ES-I3 (cell line): ENCODE data around the gene UNC5CL.
A peak's percentile ranks its signal among the peaks of the same experiment; 100 is the strongest.
"Not testable (repeated sequence)": the region's sequence is repeated elsewhere in the genome, so short reads cannot be mapped to it uniquely, and the experiment has no call there.

Source experiments
- H3K36me3 ChIP-seq: 2 replicates; pipeline ENCODE4 v1.6.1; 2013; ENCODE audit warnings: mild to moderate bottlenecking, low read length, control low read depth, moderate library complexity; ENCODE audit not compliant: insufficient read depth
- H3K4me1 ChIP-seq: 2 replicates; pipeline ENCODE4 v1.6.1; 2013; ENCODE audit warnings: mild to moderate bottlenecking, control low read depth, low read length; ENCODE audit not compliant: insufficient read depth
- H3K9ac ChIP-seq: 2 replicates; pipeline ENCODE4 v1.6.1; 2013; ENCODE audit warnings: low read depth, mild to moderate bottlenecking, low read length, moderate library complexity
- H3K9me3 ChIP-seq: 2 replicates; pipeline ENCODE4 v1.6.1; 2013; ENCODE audit warnings: mild to moderate bottlenecking, low read length, moderate library complexity; ENCODE audit not compliant: control insufficient read depth, insufficient read depth

The UNC5CL gene

DNA sequence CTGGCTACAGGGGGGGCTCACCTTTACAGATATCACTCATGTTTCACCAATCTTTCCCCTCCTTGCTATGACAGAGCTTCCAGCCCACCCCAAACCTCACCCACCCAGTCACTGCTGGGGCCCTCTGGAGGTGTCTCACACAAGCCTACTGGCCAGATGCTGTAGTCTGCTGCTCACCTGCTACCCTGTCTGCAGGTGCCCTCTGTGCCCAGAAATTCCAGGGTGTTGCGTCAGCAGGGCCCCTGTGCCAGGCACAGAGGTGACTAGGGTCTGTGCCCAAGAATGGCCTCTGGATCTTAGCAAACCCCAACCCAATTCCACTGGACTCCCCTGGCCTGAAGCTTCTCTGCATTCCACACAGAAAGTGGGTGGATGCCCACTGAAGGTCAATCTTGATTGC, 21.4 kb downstream of the UNC5CL start:
- Histone ChIP-seq H3K9me3 (no peaks in the 10 kb centered on the region), H3K4me1 (no peaks in the 10 kb centered on the region), H3K36me3 (no peaks in the 10 kb centered on the region), H3K9ac (no peak overlapping the region)

DNA sequence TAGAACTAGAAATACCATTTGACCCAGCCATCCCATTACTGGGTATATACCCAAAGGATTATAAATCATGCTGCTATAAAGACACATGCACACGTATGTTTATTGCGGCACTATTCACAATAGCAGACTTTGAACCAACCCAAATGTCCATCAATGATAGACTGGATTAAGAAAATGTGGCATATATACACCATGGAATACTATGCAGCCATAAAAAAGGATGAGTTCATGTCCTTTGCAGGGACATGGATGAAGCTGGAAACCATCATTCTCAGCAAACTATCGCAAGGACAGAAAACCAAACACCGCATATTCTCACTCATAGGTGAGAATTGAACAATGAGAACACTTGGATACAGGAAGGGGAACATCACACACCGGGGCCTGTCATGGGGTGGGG, 23.2 kb downstream of the UNC5CL start:
- not testable (repeated sequence) for H3K4me1 ChIP-seq, H3K36me3 ChIP-seq, H3K9me3 ChIP-seq, H3K9ac ChIP-seq

- H3K4me1 ChIP-seq, result no peaks in the 10 kb centered on the region
These were observed 24.2 kb downstream of the UNC5CL start for GRCh38 chr6:41014780-41015179.

GRCh38 chr6:41013466-41014153, 25.4 kb downstream of the UNC5CL start:
- Histone ChIP-seq H3K36me3 (no peaks in the 10 kb centered on the region), H3K4me1 (no peaks in the 10 kb centered on the region)

More at GRCh38 chr6:41014780-41015179, 24.2 kb downstream of the UNC5CL start:
- Histone ChIP-seq H3K9ac (no peak overlapping the region), H3K9me3 (no peaks in the 10 kb centered on the region), H3K36me3 (no peaks in the 10 kb centered on the region)

GRCh38 chr6:41011673-41012072, 27.3 kb downstream of the UNC5CL start:
- H3K36me3 ChIP-seq, result no peaks in the 10 kb centered on the region
- no peaks in the 10 kb centered on the region for H3K4me1 ChIP-seq
- no peak overlapping the region for H3K9ac ChIP-seq
- no peaks in the 10 kb centered on the region for H3K9me3 ChIP-seq

More at GRCh38 chr6:41013466-41014153, 25.4 kb downstream of the UNC5CL start:
- H3K9ac ChIP-seq, result no peak overlapping the region
- H3K9me3 ChIP-seq, result no peaks in the 10 kb centered on the region

DNA sequence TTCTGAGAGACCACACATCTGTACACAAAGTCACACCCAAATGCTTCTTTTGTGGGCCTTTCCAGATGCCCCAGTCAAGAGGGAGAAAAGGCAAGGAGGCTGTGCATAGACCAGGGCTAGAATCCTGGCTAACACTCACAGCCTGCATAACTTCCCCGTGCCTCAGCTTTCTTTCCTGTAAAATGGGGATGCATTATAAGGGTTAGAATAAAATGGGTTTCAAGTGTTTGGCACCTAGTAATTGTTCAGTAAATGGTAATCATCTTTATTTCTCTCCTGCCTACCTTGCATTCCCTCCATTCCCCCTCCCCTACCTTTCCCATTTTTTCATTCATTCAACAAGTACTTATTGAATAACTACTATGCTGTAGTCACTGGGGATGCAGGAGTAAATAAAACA, 29.4 kb downstream of the UNC5CL start:
- H3K36me3 ChIP-seq, result no peaks in the 10 kb centered on the region
- no peak overlapping the region for H3K9ac ChIP-seq
- H3K9me3 ChIP-seq, result no peaks in the 10 kb centered on the region
- no peaks in the 10 kb centered on the region for H3K4me1 ChIP-seq

- Histone ChIP-seq H3K36me3 (no peaks in the 10 kb centered on the region), H3K9ac (no peak overlapping the region), H3K9me3 (no peaks in the 10 kb centered on the region), H3K4me1 (no peaks in the 10 kb centered on the region)
These were observed 31.0 kb downstream of the UNC5CL start for GRCh38 chr6:41008011-41008410.

DNA sequence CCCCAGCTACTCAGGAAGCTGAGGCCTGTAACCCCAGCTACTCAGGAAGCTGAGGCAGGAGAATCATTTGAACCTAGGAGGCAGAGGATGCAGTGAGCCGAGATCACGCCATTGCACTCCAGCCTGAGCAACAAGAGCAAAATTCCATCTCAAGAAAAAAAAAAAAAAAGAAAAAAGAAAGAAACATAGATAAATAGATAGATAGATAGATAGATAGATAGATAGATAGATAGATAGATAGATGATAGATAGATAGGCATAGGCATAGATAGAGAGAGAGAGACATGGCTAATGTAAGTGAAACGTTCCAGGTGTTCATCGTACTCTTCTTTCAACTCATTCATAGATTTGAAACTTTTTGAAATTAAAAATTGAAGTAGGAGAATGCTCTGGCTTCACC, 32.0 kb downstream of the UNC5CL start:
- H3K36me3 ChIP-seq, H3K9me3 ChIP-seq, H3K4me1 ChIP-seq, H3K9ac ChIP-seq: not testable (repeated sequence)

GRCh38 chr6:41006217-41006616, 32.8 kb downstream of the UNC5CL start:
- not testable (repeated sequence) for H3K4me1 ChIP-seq

GRCh38 chr6:41002168-41002567, 36.9 kb downstream of the UNC5CL start:
- Histone ChIP-seq H3K4me1 (peaks cover 31% of the 10 kb centered on the region), H3K9me3 (no peaks in the 10 kb centered on the region), H3K9ac (no peak overlapping the region), H3K36me3 (no peaks in the 10 kb centered on the region)

More at GRCh38 chr6:41006217-41006616, 32.8 kb downstream of the UNC5CL start:
- not testable (repeated sequence) for H3K9ac ChIP-seq, H3K36me3 ChIP-seq, H3K9me3 ChIP-seq

GRCh38 chr6:41000248-41000647, 38.8 kb downstream of the UNC5CL start:
- peaks cover 46% of the 10 kb centered on the region for H3K4me1 ChIP-seq
- H3K36me3 ChIP-seq, result no peaks in the 10 kb centered on the region
- H3K9ac ChIP-seq, result no peak overlapping the region
- H3K9me3 ChIP-seq, result no peaks in the 10 kb centered on the region

- Histone ChIP-seq H3K9ac (no peak overlapping the region), H3K4me1 (peaks cover 49% of the 10 kb centered on the region), H3K36me3 (no peaks in the 10 kb centered on the region), H3K9me3 (no peaks in the 10 kb centered on the region)
These were observed 39.5 kb downstream of the UNC5CL start for GRCh38 chr6:40999569-40999968.

GRCh38 chr6:40998661-40999060, 40.4 kb downstream of the UNC5CL start:
- H3K9me3 ChIP-seq, result no peaks in the 10 kb centered on the region
- no peaks in the 10 kb centered on the region for H3K36me3 ChIP-seq
- H3K9ac ChIP-seq, result no peak overlapping the region
- H3K4me1 ChIP-seq, result peaks cover 49% of the 10 kb centered on the region

- H3K9ac ChIP-seq, result peak overlapping the region; percentile 24; the same call in 1 of the 2 replicates
- peaks cover 49% of the 10 kb centered on the region for H3K4me1 ChIP-seq
- H3K9me3 ChIP-seq, result no peaks in the 10 kb centered on the region
- H3K36me3 ChIP-seq, result no peaks in the 10 kb centered on the region
These were observed 41.6 kb downstream of the UNC5CL start for GRCh38 chr6:40997234-40997957.

GRCh38 chr6:40996591-40997233, 42.3 kb downstream of the UNC5CL start:
- Histone ChIP-seq H3K36me3 (no peaks in the 10 kb centered on the region), H3K9me3 (no peaks in the 10 kb centered on the region), H3K9ac (peak overlapping the region; percentile 24; the same call in 1 of the 2 replicates), H3K4me1 (peaks cover 49% of the 10 kb centered on the region)
